K562 (cell line): ENCODE data around the gene TBX19. TPM values are rescaled to one million over a fixed set of nuclear protein-coding genes. Genes with fewer than 3 reads are reported as not detected.

Source experiments
- ATAC-seq: fragments of 200-7000 bp; cut with Tn5 transposase; 3 replicates; pipeline ENCODE4 v1.9.1; 2020; ENCODE audit warnings: moderate library complexity
- BruUV-seq: library from RNA; stranded (reverse); fragments of 400-500 nt; replicated peaks from 2 replicates; lab custom pipeline; 2021; lab: Mats Ljungman, UMichigan
- CTCF ChIA-PET: fragments of 300-600 bp; formaldehyde crosslinking; extraction: SDS; loops from one replicate; lab custom pipeline; 2021; ENCODE audit warnings: low intra/inter-chr PET ratio; lab: Yijun Ruan, JAX
- POLR2A ChIA-PET: fragments of 300-600, 350-650 bp; sonication (Branson Sonifier 250); formaldehyde crosslinking; extraction: SDS; loops from one replicate; lab custom pipeline; 2021; ENCODE audit warnings: antibody characterized with exemption, inconsistent platforms; lab: Yijun Ruan, JAX
- DNase-seq, 4 experiments: peaks; one replicate each; pipeline versions ENCODE4 v3.0.0 to v3.0.0-alpha.2; 2011 to 2018; ENCODE audit warnings: low spot score in 3 of 4, mixed read lengths in 3 of 4; ENCODE audit errors: extremely low read depth in 1 of 4
- FAIRE-seq: peaks from 2 replicates; lab custom pipeline; 2011; peaks lifted over from hg19 to GRCh38; lab: Jason Lieb, UNC
- H2AFZ ChIP-seq: 2 replicates; pipeline ENCODE4 v1.6.0; 2011; ENCODE audit warnings: low read depth, low read length, control low read depth, inconsistent platforms
- H3K27ac ChIP-seq: fragments of 200-600 bp; 3 replicates; pipeline ENCODE4 v1.8.0; 2011; ENCODE audit warnings: low read depth, mild to moderate bottlenecking, control low read depth, inconsistent platforms, low read length, moderate library complexity, mixed read lengths; ENCODE audit errors: extremely low read depth
- H3K27me3 ChIP-seq, 2 experiments: fragments of 300-600 bp in 1 of 2; 2 replicates in 1 of 2; 3 replicates in 1 of 2; pipeline versions ENCODE4 v1.6.0 to v1.8.0; 2011; ENCODE audit warnings: inconsistent platforms in 2 of 2, low read length in 2 of 2, mild to moderate bottlenecking in 1 of 2, mixed read lengths in 1 of 2, moderate library complexity in 1 of 2; ENCODE audit not compliant: control insufficient read depth in 2 of 2, insufficient read depth in 2 of 2
- H3K36me3 ChIP-seq: fragments of 300-600 bp; 3 replicates; pipeline ENCODE4 v1.8.0; 2011; ENCODE audit warnings: mild to moderate bottlenecking, low read length, inconsistent platforms; ENCODE audit not compliant: control insufficient read depth, insufficient read depth
- H3K4me1 ChIP-seq, 2 experiments: fragments of 200-600 bp in 1 of 2; replicated peaks in 1 of 2; 2 replicates in 1 of 2; 3 replicates in 1 of 2; pipeline versions ENCODE4 v1.5.1 to v1.8.0; 2011; ENCODE audit warnings: inconsistent platforms in 2 of 2, low read length in 2 of 2, mild to moderate bottlenecking in 1 of 2, mixed read lengths in 1 of 2, moderate library complexity in 1 of 2; ENCODE audit not compliant: control insufficient read depth in 2 of 2, insufficient read depth in 2 of 2
- H3K4me2 ChIP-seq: 2 replicates; pipeline ENCODE4 v1.6.1; 2011; ENCODE audit warnings: low read length, control low read depth, inconsistent platforms, mixed read lengths; ENCODE audit not compliant: insufficient read depth
- H3K4me3 ChIP-seq: fragments of 200-600 bp; sonication (generic), shearing (Covaris generic); 2 replicates; pipeline ENCODE4 v1.5.1; 2016; ENCODE audit warnings: control low read depth, inconsistent platforms
- H3K79me2 ChIP-seq: fragments of 200-600 bp; 3 replicates; pipeline ENCODE4 v1.8.0; 2011; ENCODE audit warnings: low read length, inconsistent platforms; ENCODE audit not compliant: control insufficient read depth, insufficient read depth
- H3K9ac ChIP-seq, 2 experiments: 2 replicates each; pipeline versions ENCODE4 v1.6.0 to v1.6.1; 2011; ENCODE audit warnings: low read depth in 2 of 2, low read length in 2 of 2, control low read depth in 1 of 2, inconsistent platforms in 1 of 2, mild to moderate bottlenecking in 1 of 2, mixed read lengths in 1 of 2; ENCODE audit not compliant: insufficient read depth in 1 of 2
- H3K9me1 ChIP-seq: one replicate; pipeline ENCODE4 v1.6.0; 2011; ENCODE audit warnings: inconsistent platforms, mild to moderate bottlenecking, low read length, moderate library complexity; ENCODE audit not compliant: control insufficient read depth, insufficient read depth
- H3K9me3 ChIP-seq: replicated peaks from 2 replicates; pipeline ENCODE4 v1.5.1; 2011; ENCODE audit warnings: low read depth, low read length, inconsistent platforms; ENCODE audit not compliant: control insufficient read depth, insufficient read depth
- H4K20me1 ChIP-seq: replicated peaks from 2 replicates; pipeline ENCODE4 v1.6.1; 2011; ENCODE audit warnings: low read length, inconsistent platforms, mixed read lengths; ENCODE audit not compliant: control insufficient read depth, insufficient read depth
- BDP1 ChIP-seq: IDR thresholded peaks from 3 replicates; pipeline ENCODE4 v1.6.1; 2011; ENCODE audit not compliant: insufficient read length, insufficient read depth
- CXXC5 ChIP-seq: fragments of 250-450 bp; sonication (Bioruptor Pico); IDR thresholded peaks from 2 replicates; pipeline ENCODE4 v1.8.0; 2022; ENCODE audit warnings: inconsistent platforms, mild to moderate bottlenecking, moderate library complexity
- DDX20 ChIP-seq: fragments of 450-650 bp; IDR thresholded peaks from 2 replicates; pipeline ENCODE4 v1.6.1; 2016; ENCODE audit warnings: missing genetic modification characterization, low read depth, mild to moderate bottlenecking, missing compliant biosample characterization, moderate library complexity
- GTF2A2 ChIP-seq: IDR thresholded peaks from 2 replicates; pipeline ENCODE4 v1.6.1; 2016; ENCODE audit warnings: mild to moderate bottlenecking, missing genetic modification characterization, missing compliant biosample characterization
- HDAC8 ChIP-seq: fragments of 450-650 bp; IDR thresholded peaks from 2 replicates; pipeline ENCODE4 v1.6.1; 2016; ENCODE audit warnings: mild to moderate bottlenecking, missing genetic modification characterization, moderate library complexity, missing compliant biosample characterization
- IRF9 ChIP-seq: fragments of 450-650 bp; IDR thresholded peaks from 2 replicates; pipeline ENCODE4 v1.6.1; 2016; ENCODE audit warnings: missing biosample characterization, missing genetic modification characterization
- KDM4B ChIP-seq, 2 experiments: fragments of 450-650 bp in 1 of 2; sonication (generic) in 1 of 2; IDR thresholded peaks; 2 replicates each; pipeline ENCODE4 v1.6.1; 2016 to 2017; ENCODE audit warnings: borderline replicate concordance in 2 of 2, antibody characterized with exemption in 1 of 2, low read depth in 1 of 2, mild to moderate bottlenecking in 1 of 2
- KLF6 ChIP-seq: fragments of 250-450 bp; sonication (Bioruptor Pico); IDR thresholded peaks from 2 replicates; pipeline ENCODE4 v1.4.0; 2020; ENCODE audit warnings: mild to moderate bottlenecking, moderate library complexity, borderline replicate concordance
- NR2C1 ChIP-seq, 2 experiments: fragments of 450-650 bp; IDR thresholded peaks; 2 replicates each; pipeline ENCODE4 v1.6.1; 2017; ENCODE audit warnings: mild to moderate bottlenecking in 2 of 2, antibody characterized with exemption in 1 of 2, inconsistent platforms in 1 of 2, missing compliant biosample characterization in 1 of 2, missing genetic modification characterization in 1 of 2
- NR4A1 ChIP-seq, 2 experiments: fragments of 250-450 bp in 1 of 2; fragments of 450-650 bp in 1 of 2; sonication (Bioruptor Pico) in 1 of 2; IDR thresholded peaks; 2 replicates each; pipeline versions ENCODE4 v1.4.0 to v1.6.1; 2016 to 2020; ENCODE audit warnings: mild to moderate bottlenecking in 2 of 2, missing compliant biosample characterization in 1 of 2, missing genetic modification characterization in 1 of 2, moderate library complexity in 1 of 2
- PTRF ChIP-seq: fragments of 450-650 bp; IDR thresholded peaks from 2 replicates; pipeline ENCODE4 v1.6.1; 2016; ENCODE audit warnings: mild to moderate bottlenecking, missing genetic modification characterization, missing compliant biosample characterization
- RAD51 ChIP-seq: fragments of 450-650 bp; IDR thresholded peaks from 2 replicates; pipeline ENCODE4 v1.7.1; 2016; ENCODE audit warnings: low read depth, mild to moderate bottlenecking, borderline replicate concordance
- SMARCE1 ChIP-seq: fragments of 450-650 bp; IDR thresholded peaks from 2 replicates; pipeline ENCODE4 v1.7.1; 2016; ENCODE audit warnings: mild to moderate bottlenecking
- TCFL5 ChIP-seq: fragments of 250-450 bp; sonication (Bioruptor Pico); conservative IDR thresholded peaks from 2 replicates; pipeline ENCODE4 v1.6.1; 2021; ENCODE audit warnings: mild to moderate bottlenecking, moderate library complexity, matching md5 sums
- ZKSCAN3 ChIP-seq: fragments of 250-450 bp; sonication (Bioruptor Pico); IDR thresholded peaks from 2 replicates; pipeline ENCODE4 v1.4.0; 2020
- WGBS: fragments of 100-300 bp; shearing (Covaris generic); methylation state at CpG from one replicate; pipeline ENCODE4 v1.1.6; 2016; ENCODE audit warnings: low coverage, mixed read lengths; ENCODE audit not compliant: insufficient coverage; ENCODE audit errors: missing lambda C conversion rate; 5-methylcytosine and 5-hydroxymethylcytosine counted together
- in situ Hi-C: fragments of 300-500 bp; cut with MboI; formaldehyde crosslinking; loops from 4 replicates; pipeline ENCODE4 v1.15.0; 2018; ENCODE audit warnings: inconsistent platforms, mixed read lengths
- intact Hi-C: fragments of 100-400 bp; cut with micrococcal nuclease; formaldehyde crosslinking; loops from 2 replicates; pipeline ENCODE4 v1.14.2; 2022
- polyA plus RNA-seq, 8 experiments: library from polyadenylated mRNA; depleted of rRNA in 4 of 8; stranded (reverse) in 5 of 8; unstranded in 3 of 8; fragments of >200 nt; fragmentation: Nextera tagmentation in 2 of 8; fragmentation: Illumina TruSeq in 1 of 8; extraction: Ambion mirVana in 2 of 8; extraction: Trizol in 1 of 8; gene quantifications; 2 replicates each; pipeline versions ENCODE4 v1.2.1 to v1.2.3, GENCODE V29; 2011 to 2014; ENCODE audit warnings: inconsistent platforms in 1 of 8, missing spikeins in 1 of 8
- total RNA-seq, 7 experiments: library from RNA; depleted of rRNA in 6 of 7; stranded (reverse); fragments of >200 nt in 6 of 7; fragmentation: Illumina TruSeq in 2 of 7; extraction: Trizol in 2 of 7; gene quantifications; 2 replicates each; pipeline versions ENCODE4 v1.2.1 to v1.2.3, GENCODE V29; 2011 to 2021; ENCODE audit warnings: low replicate concordance in 1 of 7
- TF ChIP-seq, protein P1 (sequence below): fragments of 450-650 bp; IDR thresholded peaks from 2 replicates; pipeline ENCODE4 v1.6.1; 2017; ENCODE audit warnings: antibody characterized with exemption, mild to moderate bottlenecking

TBX19 gene
- total and polyA plus RNA-seq, 9 of the 15 experiments (the other 6 are each of a cell fraction or from before 2014, with no cell fraction given), result 0.32 to 3.1 (median 0.95) TPM

GRCh38 chr1:168303716-168304540 is 23.3 kb downstream of the TBX19 start:
- ATAC-seq (no peak), DNase-seq (no peak), FAIRE-seq (peak; percentile 19)
- 62% methylated on average over 7 of the region's 7 CpGs for WGBS
- in situ Hi-C loops, result no loop called here
- Histone ChIP-seq H3K79me2 (no peaks in the 10 kb centered on the region), H3K9me1 (no peaks in the 10 kb centered on the region), H3K4me3 (no peak overlapping the region), H3K27me3 (no peaks in the 10 kb centered on the region), H2AFZ (no peak overlapping the region), H3K9ac (no peak overlapping the region), H3K36me3 (no peaks in the 10 kb centered on the region), H4K20me1 (no peaks in the 10 kb centered on the region), H3K4me2 (no peak overlapping the region), H3K27ac (no peak overlapping the region), H3K4me1 (no peaks in the 10 kb centered on the region; a peak in 2 of 5 replicates), H3K9me3 (no peaks in the 10 kb centered on the region)
- intact Hi-C loops, result no loop called here
- no TSS peak for BruUV-seq
- ChIA-PET CTCF (no interaction called here), POLR2A (interaction anchor here (0.8 to 1.4 kb wide), 3 partner anchors 9 to 311 kb away, joined by 3 read pairs; no protein-coding TSS in a partner anchor)
- TF ChIP-seq GTF2A2 (tag) (peak; percentile 73), RAD51 (no peak), NR2C1 (IDR thresholded peaks at IDR 0.05) (no peak), NR2C1 (tag; IDR thresholded peaks at IDR 0.05) (peak; percentile 62), DDX20 (tag) (peak; percentile 83; the same call in 1 of the 2 replicates), KDM4B (IDR thresholded peaks at IDR 0.05; ENCODE audit: borderline replicate concordance in 2 of 2, low read depth in 1 of 2) (no peak), PTRF (tag) (peak; percentile 76), BDP1 (no peak), ZKSCAN3 (CRISPR knock-in tag) (no peak), NR4A1 (CRISPR knock-in tag; IDR thresholded peaks at IDR 0.05) (no peak), NR4A1 (tag; IDR thresholded peaks at IDR 0.05) (peak; percentile 84), CXXC5 (CRISPR knock-in tag) (peak; percentile 52; the same call in 1 of the 2 replicates), IRF9 (tag) (0 out of 2 replicates have a peak, but pooled peaks have one; percentile 32), TCFL5 (0 out of 2 replicates have a peak, but pooled peaks have one; percentile 25), SMARCE1 (no peak), KLF6 (peak; percentile 55; the same call in 1 of the 2 replicates), HDAC8 (peak; percentile 69; the same call in 1 of the 2 replicates)
- TF ChIP-seq, protein P1, sequence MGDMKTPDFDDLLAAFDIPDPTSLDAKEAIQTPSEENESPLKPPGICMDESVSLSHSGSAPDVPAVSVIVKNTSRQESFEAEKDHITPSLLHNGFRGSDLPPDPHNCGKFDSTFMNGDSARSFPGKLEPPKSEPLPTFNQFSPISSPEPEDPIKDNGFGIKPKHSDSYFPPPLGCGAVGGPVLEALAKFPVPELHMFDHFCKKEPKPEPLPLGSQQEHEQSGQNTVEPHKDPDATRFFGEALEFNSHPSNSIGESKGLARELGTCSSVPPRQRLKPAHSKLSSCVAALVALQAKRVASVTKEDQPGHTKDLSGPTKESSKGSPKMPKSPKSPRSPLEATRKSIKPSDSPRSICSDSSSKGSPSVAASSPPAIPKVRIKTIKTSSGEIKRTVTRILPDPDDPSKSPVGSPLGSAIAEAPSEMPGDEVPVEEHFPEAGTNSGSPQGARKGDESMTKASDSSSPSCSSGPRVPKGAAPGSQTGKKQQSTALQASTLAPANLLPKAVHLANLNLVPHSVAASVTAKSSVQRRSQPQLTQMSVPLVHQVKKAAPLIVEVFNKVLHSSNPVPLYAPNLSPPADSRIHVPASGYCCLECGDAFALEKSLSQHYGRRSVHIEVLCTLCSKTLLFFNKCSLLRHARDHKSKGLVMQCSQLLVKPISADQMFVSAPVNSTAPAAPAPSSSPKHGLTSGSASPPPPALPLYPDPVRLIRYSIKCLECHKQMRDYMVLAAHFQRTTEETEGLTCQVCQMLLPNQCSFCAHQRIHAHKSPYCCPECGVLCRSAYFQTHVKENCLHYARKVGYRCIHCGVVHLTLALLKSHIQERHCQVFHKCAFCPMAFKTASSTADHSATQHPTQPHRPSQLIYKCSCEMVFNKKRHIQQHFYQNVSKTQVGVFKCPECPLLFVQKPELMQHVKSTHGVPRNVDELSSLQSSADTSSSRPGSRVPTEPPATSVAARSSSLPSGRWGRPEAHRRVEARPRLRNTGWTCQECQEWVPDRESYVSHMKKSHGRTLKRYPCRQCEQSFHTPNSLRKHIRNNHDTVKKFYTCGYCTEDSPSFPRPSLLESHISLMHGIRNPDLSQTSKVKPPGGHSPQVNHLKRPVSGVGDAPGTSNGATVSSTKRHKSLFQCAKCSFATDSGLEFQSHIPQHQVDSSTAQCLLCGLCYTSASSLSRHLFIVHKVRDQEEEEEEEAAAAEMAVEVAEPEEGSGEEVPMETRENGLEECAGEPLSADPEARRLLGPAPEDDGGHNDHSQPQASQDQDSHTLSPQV, result peak; percentile 75; the same call in 1 of the 2 replicates
